LNCAP (cell line): ENCODE data around the gene SLC24A3.

ENCODE experiments used
- CTCF ChIP-seq: fragments of 450-650 bp; IDR thresholded peaks from 2 replicates; pipeline ENCODE4 v1.5.1; 2017; ENCODE audit warnings: mild to moderate bottlenecking

SLC24A3 gene

GRCh38 chr20:19770375-19770774, 557.9 kb downstream of the SLC24A3 start:
- TF ChIP-seq CTCF = no peak

GRCh38 chr20:19771031-19771430, 558.6 kb downstream of the SLC24A3 start:
- no peak for TF ChIP-seq CTCF
